Measurements from ENCODE around the gene DLL1. TPM values are rescaled to one million over a fixed set of nuclear protein-coding genes. Genes with fewer than 3 reads are reported as not detected.

Gene DLL1
- polyA plus RNA-seq, 3 donors = 0.17 TPM; not detected in 2

DNA sequence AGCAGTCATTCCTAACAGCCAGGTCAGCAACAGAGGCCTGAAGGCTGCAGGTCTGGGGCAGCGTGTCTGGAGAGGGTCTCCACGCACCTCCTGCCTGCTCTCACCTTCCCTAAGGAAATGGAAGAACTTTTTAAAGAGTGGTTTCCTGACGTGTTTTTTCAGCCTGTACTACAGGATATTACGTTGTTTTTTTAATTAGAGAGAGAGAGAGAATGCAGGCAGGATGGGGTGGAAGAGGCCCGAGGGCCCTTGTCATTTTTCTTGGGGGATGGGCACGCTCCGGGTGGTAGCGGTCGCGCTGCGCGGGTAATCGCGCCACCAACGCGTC is 2.1 kb downstream of the DLL1 start:
- under 1% methylated on average over 14 of the region's 16 CpGs for WGBS (ENCODE audit: insufficient coverage)
- Histone ChIP-seq H3K27ac (ENCODE audit: low read depth in 1 of 2, low read length in 2 of 2) (no peak overlapping the region), H3K9me3 (replicated peaks in 1 of 2; ENCODE audit: control insufficient read depth in 1 of 2, insufficient read depth in 1 of 2, low read length in 2 of 2) (peaks cover 0 to 38% of the 10 kb centered on the region in 2 donors), H3K4me3 (replicated peaks in 1 of 3; ENCODE audit: low read depth in 2 of 3, low read length in 3 of 3) (peak overlapping the region in 1 of 3 experiments; percentile 85), H3K4me2 (replicated peaks; ENCODE audit: extremely low read depth, low read length, poor library complexity, severe bottlenecking) (peak overlapping the region; percentile 89), H3K36me3 (replicated peaks in 1 of 2; ENCODE audit: control insufficient read depth in 1 of 2, insufficient read depth in 2 of 2, low read length in 2 of 2) (no peaks in the 10 kb centered on the region), H3K79me2 (ENCODE audit: insufficient read depth, low read length) (no peaks in the 10 kb centered on the region), H2AFZ (ENCODE audit: insufficient read depth, low read depth, low read length, poor library complexity, severe bottlenecking) (no peak overlapping the region), H3K4me1 (ENCODE audit: control insufficient read depth in 1 of 2, insufficient read depth in 2 of 2, low read length in 2 of 2) (peaks cover 36 to 51% of the 10 kb centered on the region in 2 donors), H3K9ac (ENCODE audit: insufficient read depth, low read length, poor library complexity, severe bottlenecking) (no peak overlapping the region), H3K27me3 (ENCODE audit: control insufficient read depth in 2 of 2, insufficient read depth in 2 of 2, low read length in 2 of 2) (peaks cover 48 to 81% of the 10 kb centered on the region in 2 donors), H4K20me1 (ENCODE audit: insufficient read depth, low read length) (no peaks in the 10 kb centered on the region)
- TF ChIP-seq, protein P1, sequence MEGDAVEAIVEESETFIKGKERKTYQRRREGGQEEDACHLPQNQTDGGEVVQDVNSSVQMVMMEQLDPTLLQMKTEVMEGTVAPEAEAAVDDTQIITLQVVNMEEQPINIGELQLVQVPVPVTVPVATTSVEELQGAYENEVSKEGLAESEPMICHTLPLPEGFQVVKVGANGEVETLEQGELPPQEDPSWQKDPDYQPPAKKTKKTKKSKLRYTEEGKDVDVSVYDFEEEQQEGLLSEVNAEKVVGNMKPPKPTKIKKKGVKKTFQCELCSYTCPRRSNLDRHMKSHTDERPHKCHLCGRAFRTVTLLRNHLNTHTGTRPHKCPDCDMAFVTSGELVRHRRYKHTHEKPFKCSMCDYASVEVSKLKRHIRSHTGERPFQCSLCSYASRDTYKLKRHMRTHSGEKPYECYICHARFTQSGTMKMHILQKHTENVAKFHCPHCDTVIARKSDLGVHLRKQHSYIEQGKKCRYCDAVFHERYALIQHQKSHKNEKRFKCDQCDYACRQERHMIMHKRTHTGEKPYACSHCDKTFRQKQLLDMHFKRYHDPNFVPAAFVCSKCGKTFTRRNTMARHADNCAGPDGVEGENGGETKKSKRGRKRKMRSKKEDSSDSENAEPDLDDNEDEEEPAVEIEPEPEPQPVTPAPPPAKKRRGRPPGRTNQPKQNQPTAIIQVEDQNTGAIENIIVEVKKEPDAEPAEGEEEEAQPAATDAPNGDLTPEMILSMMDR (IDR thresholded peaks at IDR 0.05) = no peak
- H3K27ac Mint-ChIP-seq = no peak overlapping the region
- DNase-seq = no peak
- peaks cover 11 to 18% of the 10 kb centered on the region in 2 donors for H3K36me3 Mint-ChIP-seq
- H3K27me3 Mint-ChIP-seq (ENCODE audit: low read depth in 3 of 3) = peaks cover 71 to 92% (median 79%) of the 10 kb centered on the region in 3 donors
- H3K9me3 Mint-ChIP-seq = peaks cover 0 to 31% (median 15%) of the 10 kb centered on the region in 7 donors
- H3K4me3 Mint-ChIP-seq = peak overlapping the region; percentile 74 to 88
- intact Hi-C loops (cut with micrococcal nuclease) = no loop called here
- H3K4me1 Mint-ChIP-seq = peaks cover 34% of the 10 kb centered on the region

DNA sequence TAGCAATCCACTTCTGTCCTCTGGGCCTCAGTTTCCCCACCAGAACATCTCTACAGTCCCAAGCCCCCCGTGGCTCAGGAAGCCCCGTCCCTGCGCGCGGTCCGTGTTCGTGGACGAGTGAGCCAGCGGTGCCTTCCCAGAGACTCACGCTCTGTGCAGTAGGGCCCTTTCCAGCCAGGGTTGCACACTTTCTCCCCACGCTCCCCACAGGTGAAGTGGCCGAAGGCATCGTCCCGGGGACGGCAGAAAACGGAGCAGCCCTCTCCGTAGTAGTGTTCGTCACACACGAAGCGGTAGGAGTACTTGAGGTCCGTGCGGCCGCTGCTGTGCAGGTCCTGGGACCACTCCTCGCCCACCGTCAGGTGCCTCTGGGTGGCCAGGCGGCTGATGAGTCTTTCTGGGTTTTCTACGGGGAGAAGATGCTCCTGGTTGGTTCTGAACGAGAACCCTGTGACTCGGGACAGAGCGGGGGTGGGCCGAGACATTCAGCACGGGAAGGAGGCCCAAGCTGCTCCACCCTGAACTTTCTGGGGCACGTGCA is 2.7 kb downstream of the DLL1 start:
- peaks cover 42 to 74% of the 10 kb centered on the region in 2 donors for H3K27me3 ChIP-seq (ENCODE audit: control insufficient read depth in 2 of 2, insufficient read depth in 2 of 2, low read length in 2 of 2)
- no peak overlapping the region for H3K4me2 ChIP-seq (replicated peaks; ENCODE audit: extremely low read depth, low read length, poor library complexity, severe bottlenecking)
- H3K36me3 ChIP-seq (replicated peaks in 1 of 2; ENCODE audit: control insufficient read depth in 1 of 2, insufficient read depth in 2 of 2, low read length in 2 of 2) = no peaks in the 10 kb centered on the region
- Mint-ChIP-seq H3K27ac (no peak overlapping the region), H3K4me1 (peaks cover 27% of the 10 kb centered on the region), H3K36me3 (peaks cover 11 to 18% of the 10 kb centered on the region in 2 donors), H3K27me3 (ENCODE audit: low read depth in 3 of 3) (peaks cover 65 to 85% (median 73%) of the 10 kb centered on the region in 3 donors), H3K4me3 (peak overlapping the region; percentile 74 to 88), H3K9me3 (peaks cover 0 to 28% (median 12%) of the 10 kb centered on the region in 7 donors)
- TF ChIP-seq, protein P1 (IDR thresholded peaks at IDR 0.05) = no peak
- intact Hi-C loops (cut with micrococcal nuclease) = no loop called here
- peaks cover 29 to 45% of the 10 kb centered on the region in 2 donors for H3K4me1 ChIP-seq (ENCODE audit: control insufficient read depth in 1 of 2, insufficient read depth in 2 of 2, low read length in 2 of 2)
- no peak overlapping the region for H3K9ac ChIP-seq (ENCODE audit: insufficient read depth, low read length, poor library complexity, severe bottlenecking)
- H4K20me1 ChIP-seq (ENCODE audit: insufficient read depth, low read length) = no peaks in the 10 kb centered on the region
- no peak overlapping the region for H3K27ac ChIP-seq (ENCODE audit: low read depth in 1 of 2, low read length in 2 of 2)
- H2AFZ ChIP-seq (ENCODE audit: insufficient read depth, low read depth, low read length, poor library complexity, severe bottlenecking) = no peak overlapping the region
- DNase-seq = no peak
- H3K79me2 ChIP-seq (ENCODE audit: insufficient read depth, low read length) = no peaks in the 10 kb centered on the region
- peaks cover 0 to 31% of the 10 kb centered on the region in 2 donors for H3K9me3 ChIP-seq (replicated peaks in 1 of 2; ENCODE audit: control insufficient read depth in 1 of 2, insufficient read depth in 1 of 2, low read length in 2 of 2)
- H3K4me3 ChIP-seq (replicated peaks in 1 of 3; ENCODE audit: low read depth in 2 of 3, low read length in 3 of 3) = no peak overlapping the region
- 92% methylated on average over 32 of the region's 33 CpGs for WGBS (ENCODE audit: insufficient coverage)
